SK-N-SH (cell line): ENCODE measurements around the gene PPP1R18.

Experiments
- CHD2 ChIP-seq: fragments of 150-350 bp; IDR thresholded peaks from 2 replicates; pipeline ENCODE4 v1.6.1; 2018; ENCODE audit warnings: low read length; ENCODE audit not compliant: partially characterized antibody
- ELF1 ChIP-seq: IDR thresholded peaks from 2 replicates; pipeline ENCODE4 v1.4.0; 2012
- NFIC ChIP-seq: IDR thresholded peaks from 2 replicates; pipeline ENCODE4 v1.4.0; 2012; ENCODE audit warnings: borderline replicate concordance
- POLR2AphosphoS5 ChIP-seq: IDR thresholded peaks from 2 replicates; pipeline ENCODE4 v1.6.1; 2012; ENCODE audit warnings: low read depth, low read length
- RCOR1 ChIP-seq: fragments of 150-350 bp; IDR thresholded peaks from 2 replicates; pipeline ENCODE4 v1.6.1; 2017; ENCODE audit warnings: antibody characterized with exemption, low read length
- TAF1 ChIP-seq: IDR thresholded peaks from 2 replicates; pipeline ENCODE4 v1.6.1; 2012; ENCODE audit warnings: low read depth, mild to moderate bottlenecking, low read length, moderate library complexity, borderline replicate concordance
- TCF12 ChIP-seq: IDR thresholded peaks from 2 replicates; pipeline ENCODE4 v1.4.0; 2012
- TF ChIP-seq, protein P1 (sequence below): fragments of 200-600 bp; sonication (generic); IDR thresholded peaks from 2 replicates; pipeline ENCODE4 v1.6.1; 2017; ENCODE audit warnings: antibody characterized with exemption, mild to moderate bottlenecking, moderate library complexity
- TF ChIP-seq, protein P2 (sequence below): IDR thresholded peaks from 2 replicates; pipeline ENCODE4 v1.4.0; 2012; ENCODE audit warnings: low read depth

DNA sequence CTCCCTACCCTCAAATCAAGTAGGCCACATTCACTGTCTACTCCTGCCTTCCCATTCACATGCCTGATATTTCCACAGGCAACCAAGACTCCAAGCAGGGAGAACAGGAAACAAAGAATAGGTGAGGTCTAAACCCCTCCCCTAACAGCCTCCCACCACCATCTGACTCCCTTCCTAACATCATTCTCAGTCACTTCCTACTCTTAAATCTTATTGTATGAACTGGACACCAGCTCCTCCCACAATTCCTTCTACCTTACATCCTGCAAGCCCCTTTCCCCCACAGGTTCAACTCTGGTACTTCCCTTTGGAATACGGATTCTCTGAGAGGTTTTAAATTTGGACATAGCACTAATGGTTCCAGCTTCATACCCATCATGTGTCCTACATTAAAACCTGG, 40.5 kb downstream of the PPP1R18 start:
- TF ChIP-seq TCF12 (no peak), TAF1 (no peak), CHD2 (no peak), NFIC (no peak), RCOR1 (no peak), POLR2AphosphoS5 (no peak), ELF1 (no peak)
- TF ChIP-seq, protein P1, sequence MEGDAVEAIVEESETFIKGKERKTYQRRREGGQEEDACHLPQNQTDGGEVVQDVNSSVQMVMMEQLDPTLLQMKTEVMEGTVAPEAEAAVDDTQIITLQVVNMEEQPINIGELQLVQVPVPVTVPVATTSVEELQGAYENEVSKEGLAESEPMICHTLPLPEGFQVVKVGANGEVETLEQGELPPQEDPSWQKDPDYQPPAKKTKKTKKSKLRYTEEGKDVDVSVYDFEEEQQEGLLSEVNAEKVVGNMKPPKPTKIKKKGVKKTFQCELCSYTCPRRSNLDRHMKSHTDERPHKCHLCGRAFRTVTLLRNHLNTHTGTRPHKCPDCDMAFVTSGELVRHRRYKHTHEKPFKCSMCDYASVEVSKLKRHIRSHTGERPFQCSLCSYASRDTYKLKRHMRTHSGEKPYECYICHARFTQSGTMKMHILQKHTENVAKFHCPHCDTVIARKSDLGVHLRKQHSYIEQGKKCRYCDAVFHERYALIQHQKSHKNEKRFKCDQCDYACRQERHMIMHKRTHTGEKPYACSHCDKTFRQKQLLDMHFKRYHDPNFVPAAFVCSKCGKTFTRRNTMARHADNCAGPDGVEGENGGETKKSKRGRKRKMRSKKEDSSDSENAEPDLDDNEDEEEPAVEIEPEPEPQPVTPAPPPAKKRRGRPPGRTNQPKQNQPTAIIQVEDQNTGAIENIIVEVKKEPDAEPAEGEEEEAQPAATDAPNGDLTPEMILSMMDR = no peak
- TF ChIP-seq, protein P2, sequence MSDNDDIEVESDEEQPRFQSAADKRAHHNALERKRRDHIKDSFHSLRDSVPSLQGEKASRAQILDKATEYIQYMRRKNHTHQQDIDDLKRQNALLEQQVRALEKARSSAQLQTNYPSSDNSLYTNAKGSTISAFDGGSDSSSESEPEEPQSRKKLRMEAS = no peak
